Medulla oblongata (tissue), 1 donor: Measurements from ENCODE around the gene S100A9.

ENCODE experiments used
- DNase-seq: peaks from one replicate; pipeline ENCODE4 v3.0.0-alpha.2; 2015; ENCODE audit errors: extremely low spot score

The S100A9 gene

DNA sequence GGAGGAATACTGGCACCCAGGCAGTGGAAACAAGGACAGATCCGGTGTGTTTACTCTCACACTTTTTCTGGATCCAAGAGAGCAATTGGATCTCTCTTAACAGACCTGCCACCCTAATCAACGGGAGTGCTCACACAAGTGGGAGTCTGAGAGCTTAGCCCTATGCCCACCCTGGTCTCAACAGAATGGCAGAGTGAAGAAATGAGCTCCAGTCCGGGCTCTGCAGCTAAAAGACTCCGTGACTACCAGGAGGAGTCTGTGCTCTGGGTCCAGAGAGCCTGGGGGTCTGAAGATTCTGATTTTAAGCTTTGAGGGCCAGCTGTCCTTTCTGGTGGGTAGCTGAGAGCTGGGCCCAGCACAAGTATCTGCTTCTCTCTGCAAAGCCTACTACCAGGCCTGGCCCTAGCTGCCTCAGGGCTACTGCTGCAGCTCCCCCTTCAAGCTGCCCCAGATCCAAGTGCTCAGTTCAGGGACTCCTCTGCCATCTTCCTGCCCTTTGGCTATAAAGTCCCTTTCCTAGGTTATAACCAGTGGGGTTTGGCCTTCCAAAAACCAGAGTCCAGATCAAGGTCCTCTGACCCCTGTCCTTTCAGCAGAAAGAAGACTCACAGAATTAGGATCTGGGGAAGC, 3.9 kb downstream of the S100A9 start:
- no peak for DNase-seq

DNA sequence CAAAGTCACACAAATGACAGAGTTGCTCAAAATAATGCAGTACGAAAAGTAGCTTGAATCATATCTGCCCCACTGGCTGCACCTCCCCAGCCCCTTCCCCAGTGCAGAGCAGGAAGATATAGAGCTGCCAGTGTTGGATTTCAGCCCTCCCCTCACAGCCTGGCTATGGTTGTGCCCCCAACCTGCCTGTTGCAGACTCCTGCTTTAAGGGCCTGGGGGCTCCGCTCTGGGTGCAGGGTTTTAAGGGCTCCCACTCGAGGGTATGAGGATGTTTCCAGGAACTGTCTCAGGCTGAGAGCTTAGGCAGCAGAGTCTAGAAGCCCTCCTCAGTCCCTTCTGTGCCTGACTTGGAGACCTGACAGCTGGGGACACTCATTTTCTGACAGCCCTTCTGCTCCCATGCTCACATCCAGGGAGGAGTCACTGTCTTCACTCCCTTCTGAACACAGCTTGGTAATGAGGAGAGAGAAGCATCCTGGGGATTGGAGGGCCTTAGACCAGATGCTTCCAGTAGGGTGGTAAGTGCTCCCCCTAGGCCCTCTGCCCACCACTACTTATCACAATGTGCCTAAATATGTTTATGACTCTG, 4.6 kb downstream of the S100A9 start:
- no peak for DNase-seq

DNA sequence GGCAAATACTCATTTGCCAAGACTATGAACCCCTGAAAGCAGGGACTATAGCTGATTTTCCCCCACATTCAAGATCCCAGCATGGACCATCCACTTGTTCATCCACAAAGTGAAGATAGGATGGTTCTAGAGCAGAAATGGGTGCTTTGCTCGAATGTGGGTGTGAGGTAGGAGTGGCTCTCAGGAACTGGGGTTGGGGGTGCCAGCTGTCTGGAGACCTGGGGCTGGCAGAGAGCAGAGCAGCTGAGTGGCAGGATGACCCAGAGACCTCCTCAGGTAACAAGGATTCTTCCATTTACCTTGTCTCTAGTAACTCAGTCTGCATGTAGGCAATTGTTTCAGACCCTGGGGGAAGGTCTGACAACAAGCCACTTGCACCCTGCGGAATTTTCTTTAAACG, 6.0 kb downstream of the S100A9 start:
- DNase-seq: no peak

DNA sequence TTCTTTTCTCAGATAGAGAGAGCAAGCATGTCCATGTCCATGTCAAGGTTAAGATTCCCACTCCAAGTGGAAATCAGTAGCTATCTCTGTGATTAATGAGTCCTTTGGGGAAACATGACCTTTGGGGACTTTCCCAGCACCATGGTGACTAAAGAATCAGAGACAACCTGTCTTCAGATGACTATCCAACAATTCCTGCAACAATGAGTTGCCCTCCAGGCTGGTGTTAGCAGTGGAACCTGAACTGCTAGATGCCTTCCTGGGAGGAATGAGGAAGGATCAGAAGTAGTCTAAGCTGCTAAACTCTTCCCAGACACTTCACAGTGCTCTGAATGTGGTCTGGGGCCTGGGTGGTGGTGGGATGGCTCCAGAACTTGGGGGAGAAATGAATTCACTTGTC, 6.5 kb downstream of the S100A9 start:
- no peak for DNase-seq

DNA sequence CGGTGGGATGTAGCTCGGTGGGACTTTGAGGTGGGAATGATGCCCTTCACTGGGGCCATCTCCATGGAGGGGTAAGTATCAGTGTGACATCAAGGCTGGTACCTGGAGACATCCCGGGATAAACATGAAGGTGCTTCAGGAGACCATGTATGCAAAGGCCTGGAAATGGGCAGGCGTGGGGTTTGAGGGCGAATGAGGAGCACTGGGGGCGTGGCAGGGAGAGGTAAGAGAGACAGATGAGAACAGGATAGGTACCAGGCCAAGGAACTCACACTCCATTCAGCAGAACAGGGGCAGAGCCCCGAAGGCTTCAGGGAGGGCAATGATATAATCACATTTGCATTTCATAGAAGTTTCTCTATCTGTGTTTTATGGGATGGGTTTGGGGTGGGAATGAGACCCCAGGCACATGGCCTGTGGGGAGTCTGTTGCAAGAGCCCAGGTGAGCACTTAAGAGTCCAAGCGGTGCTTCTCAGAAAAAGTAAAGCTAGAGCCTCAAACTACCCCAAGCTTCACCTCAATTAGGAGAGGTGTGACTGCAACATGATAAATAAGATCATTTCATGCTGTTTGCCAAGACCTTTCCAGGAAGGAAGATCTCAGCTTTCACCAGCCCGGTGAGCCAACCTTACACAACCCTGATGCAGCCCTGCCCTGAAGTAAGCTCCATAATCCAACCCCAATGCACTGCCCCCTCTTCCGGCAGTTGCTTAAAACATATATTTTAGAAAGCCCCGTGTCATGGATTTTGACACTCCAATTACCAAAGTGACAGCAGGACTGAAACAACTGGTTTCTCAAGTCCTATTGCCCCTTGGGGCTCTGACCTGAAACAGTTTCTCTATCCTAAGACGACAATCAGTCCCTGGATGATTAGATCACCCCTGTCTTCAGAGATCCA, 7.4 kb downstream of the S100A9 start:
- DNase-seq: no peak

DNA sequence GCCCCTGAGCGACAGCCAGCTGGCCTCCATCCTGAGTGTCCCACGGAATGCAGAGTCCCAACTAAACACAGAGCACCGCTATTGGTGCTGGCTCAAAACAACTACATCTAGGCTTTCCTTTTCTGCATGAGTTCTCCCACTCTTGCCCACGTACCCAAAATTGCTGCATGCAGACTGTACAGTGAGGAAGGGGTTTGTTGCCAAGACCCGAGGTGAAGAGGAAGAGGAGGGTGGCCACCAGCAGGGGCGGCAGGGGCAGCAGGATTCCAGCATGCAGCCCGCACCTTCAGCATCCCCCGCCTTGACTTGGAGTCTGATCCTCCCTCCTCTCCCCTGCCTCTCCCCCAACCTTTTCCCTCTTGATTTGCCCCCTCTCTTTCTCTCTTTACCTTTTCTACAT, 8.0 kb downstream of the S100A9 start:
- no peak for DNase-seq

DNA sequence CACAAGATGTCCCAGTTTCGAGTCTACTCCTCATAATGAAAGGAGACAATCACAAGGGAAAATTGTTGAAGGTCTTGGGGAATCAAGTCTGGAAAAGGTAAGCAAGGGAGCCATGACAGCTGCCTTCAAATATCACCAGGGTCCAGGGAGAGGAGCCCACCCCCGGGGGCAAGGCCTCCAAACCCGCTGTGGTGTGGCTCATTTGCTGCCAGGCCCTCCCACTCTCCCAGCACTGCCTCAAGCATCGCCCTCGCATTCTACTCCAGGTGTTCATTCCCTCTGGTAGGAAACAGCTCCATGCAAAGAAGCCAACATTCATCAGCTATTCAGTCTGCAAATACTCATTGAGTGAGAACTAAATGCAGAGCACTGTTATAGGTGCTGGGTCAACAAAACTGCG, 8.6 kb downstream of the S100A9 start:
- no peak for DNase-seq

DNA sequence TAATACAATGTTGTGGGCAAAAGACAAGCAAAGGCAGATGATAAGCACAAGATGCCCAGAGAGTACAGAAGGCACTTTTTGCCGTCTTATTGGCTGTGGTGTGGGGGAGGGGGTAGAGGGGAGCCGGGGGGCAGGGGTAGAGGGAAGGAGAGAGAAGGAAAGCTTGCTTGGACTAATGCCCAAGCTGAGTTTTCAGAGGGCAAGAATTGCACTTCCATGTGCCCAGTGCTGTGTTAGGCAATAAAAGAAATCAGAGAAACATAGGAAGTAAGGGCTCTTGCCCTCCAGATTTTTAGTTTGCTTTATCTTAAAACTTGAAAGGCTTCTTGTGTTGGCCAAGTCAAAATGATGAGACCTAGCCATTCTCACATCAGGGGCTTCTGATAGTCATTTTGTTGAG, 9.4 kb downstream of the S100A9 start:
- no peak for DNase-seq

DNA sequence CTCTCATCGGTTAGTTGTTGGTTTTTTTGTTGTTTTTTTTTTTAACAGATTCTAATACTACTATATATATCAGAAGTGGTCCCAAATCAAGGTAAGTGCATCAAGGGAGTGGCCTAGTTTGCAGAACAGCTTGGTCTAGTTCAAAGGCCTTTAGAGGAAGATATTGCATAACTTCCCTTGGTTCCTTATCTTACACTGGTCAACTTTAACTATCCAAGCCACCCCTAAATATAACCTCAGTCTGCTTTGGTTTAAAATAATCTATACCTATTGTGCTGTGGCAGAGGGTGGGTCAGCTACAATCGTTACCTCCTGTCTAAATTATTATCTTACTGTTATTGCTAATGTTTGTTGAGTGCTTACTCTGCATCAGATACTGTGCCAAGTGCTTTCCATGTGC, 10.8 kb downstream of the S100A9 start:
- no peak for DNase-seq

DNA sequence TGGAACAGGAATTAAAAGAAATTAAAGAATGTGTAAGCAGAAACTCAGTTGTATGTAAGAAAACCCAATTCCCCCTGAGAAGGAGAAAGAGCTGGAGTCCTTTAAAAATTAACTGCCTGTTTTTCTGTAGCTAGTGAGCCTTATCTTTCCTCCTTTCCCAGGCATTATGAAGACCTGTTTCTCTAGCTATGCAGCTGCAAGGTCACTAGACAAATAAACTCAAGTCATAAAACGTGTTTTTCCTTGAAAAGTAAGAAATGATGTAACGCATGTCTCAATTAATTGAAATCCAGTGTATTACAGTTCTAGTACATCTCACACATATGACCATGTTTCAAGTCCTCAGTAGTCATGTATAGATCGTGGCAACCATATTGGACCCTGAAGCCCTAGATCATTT, 12.5 kb downstream of the S100A9 start:
- DNase-seq: no peak

DNA sequence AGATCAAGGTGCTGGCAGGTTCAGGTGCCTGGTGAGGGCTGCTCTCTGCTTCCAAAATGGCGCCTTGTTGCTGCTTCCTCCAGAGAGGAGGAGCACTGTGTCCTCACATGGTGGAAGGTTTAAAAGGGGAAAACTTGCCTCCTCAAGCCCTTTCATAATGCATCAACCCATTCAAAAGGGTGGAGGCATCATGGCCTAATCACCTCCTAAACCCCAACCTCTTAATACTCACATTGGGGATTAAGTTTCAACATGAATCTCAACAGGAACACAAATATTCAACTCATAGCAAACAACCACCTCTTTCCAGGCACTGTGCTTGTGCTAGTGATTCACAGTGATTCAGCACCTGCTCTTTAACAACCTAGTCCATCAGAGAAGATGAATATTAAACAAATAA, 13.6 kb downstream of the S100A9 start:
- no peak for DNase-seq

DNA sequence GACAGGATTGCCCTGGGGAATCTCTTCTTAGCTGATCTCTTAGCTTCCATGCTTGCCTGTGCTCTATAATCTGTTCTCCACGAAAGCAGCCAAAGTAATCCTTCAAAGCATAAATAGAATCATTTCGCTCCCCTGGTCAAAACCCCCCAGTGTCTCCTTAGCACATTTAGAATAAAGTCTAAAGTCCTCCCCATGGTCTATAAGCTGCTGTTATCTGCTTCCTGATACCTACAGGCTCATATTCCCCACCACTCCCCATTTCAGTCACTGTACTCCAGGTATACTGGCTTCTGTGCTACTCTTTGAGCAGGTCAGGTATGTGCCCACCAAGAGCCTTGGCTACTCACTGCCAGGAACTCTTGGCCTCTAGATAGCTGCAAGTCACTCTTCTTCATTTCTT, 14.9 kb downstream of the S100A9 start:
- no peak for DNase-seq

DNA sequence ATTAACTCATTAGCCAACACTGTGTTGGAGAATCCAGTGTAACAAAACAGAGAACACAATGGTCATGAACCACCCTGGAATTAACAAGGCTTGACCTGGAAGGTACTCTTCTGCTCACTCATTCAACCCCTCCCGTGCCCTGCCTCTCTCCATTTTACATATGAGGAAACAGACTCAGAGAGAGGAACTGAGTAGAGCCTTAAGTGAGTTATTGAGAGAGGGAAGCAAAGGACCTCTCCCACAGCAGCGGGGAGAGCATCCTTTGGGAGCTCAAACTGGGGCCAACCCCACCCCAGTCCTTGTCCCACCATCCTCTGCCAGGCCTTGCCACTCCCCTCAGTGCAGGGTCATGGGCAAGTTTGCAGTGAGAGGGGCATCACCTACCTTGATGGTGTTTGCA, 16.4 kb downstream of the S100A9 start:
- no peak for DNase-seq

DNA sequence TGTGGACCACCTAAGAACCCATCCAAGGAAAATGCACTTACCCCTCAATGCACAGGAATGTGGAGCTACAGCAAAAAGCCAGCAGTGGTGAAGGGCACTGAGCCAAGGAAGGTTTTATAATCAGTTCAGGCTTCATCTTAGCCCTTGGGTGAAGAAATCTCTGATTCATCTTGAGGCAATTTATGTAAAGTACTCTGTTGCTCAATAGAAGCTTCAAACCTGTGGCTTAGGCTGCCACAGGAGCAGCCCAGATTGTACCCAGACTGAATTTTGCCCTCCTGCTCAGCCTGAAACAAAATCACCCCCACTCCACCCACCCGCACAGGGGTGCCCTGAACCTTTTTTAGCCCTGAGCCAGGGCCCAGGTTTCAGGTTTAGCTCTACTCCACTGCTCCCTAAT, 17.9 kb downstream of the S100A9 start, which contains the start of gene S100A12:
S100A12 (minus strand) TSS at position 111 of the 400 bp plus-strand sequence. CDS start 1,029 bp downstream, outside the sequence.
- DNase-seq: no peak

DNA sequence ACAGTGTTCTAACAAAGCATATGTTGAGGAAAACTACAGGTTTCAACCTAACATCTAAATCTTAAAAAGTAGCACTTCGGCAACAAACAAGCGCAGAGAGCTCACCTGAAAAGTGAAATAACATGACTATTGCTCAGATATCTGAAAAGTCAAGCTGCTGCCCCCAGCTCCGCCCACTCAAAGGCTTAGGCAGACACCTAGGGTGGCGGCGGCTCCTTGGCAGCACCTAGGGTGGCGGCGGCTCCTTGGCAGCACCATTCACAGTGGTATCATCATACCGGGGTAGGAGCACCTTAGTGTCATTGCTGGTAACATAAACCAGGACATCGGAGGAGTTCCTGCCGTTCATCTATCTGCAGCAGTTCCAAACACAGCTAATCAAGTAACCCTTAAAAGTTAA, 21.9 kb downstream of the S100A9 start:
- no peak for DNase-seq

DNA sequence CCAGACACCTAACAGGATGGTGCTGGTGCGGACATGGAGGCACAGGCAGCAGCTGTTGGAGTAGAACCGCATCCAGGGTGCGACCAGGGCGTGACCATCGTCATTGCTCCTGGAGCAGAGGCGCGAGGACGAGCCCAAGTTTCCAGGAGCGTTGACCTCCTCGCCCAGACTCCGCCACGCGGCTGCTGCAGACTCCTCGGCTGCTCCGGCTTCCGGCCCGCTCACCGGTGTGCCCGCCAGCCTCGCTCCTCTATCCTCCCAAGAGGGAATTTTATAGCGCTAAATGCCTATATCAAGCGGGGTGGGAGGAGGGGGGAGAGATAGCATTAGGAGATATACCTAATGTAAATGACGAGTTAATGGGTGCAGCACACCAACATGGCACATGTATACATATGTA, 23.1 kb downstream of the S100A9 start:
- no peak for DNase-seq

DNA sequence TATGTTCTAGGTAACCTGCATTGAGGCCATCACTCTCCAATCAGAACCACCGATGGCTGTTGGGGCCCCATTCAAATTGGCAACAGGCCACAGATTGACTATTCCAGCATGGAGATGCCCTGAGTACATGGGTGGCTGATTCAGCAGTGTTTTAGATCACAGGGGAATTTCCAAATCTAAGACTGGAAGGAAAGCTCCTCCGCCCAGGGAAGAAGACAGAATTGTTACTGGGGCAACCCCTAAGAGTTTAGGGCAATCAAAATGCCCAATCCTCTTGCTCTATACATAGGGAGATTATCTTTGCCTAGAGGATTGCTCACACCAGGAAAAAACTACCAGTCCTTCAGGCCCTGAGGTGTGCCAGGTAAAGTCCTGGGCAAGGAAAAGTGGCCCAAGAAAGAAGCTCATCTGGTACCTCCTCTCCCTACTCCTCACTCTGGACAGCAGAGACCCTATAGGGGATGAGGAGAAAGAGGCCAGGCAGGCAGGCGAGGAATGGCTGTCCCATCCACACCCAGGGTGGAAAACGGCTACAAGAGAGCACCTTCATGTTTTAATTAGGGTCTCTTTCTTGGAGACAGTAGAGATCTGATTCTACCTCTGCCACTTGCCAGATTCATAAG, 27.4 kb downstream of the S100A9 start:
- DNase-seq: no peak

DNA sequence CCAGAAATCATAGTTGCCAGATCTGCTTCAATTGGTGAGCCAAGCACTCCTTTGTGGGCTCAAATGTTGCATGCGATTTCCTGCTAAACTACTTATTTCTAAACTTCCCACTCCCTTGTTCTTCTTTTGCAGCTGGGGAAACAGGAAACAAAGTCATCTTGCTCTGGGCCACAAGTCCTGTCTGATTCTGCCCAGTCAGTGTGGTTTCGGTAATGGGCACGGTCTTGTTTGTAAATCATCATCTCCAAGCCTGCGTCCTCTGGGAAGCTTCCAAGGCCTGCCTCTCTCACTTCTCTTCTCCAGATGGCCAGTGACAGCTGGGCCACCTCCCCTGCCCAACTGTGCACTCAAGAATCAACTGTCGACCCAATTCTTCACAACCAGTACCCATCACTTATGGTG, 28.8 kb downstream of the S100A9 start:
- peak; percentile 83 for DNase-seq

DNA sequence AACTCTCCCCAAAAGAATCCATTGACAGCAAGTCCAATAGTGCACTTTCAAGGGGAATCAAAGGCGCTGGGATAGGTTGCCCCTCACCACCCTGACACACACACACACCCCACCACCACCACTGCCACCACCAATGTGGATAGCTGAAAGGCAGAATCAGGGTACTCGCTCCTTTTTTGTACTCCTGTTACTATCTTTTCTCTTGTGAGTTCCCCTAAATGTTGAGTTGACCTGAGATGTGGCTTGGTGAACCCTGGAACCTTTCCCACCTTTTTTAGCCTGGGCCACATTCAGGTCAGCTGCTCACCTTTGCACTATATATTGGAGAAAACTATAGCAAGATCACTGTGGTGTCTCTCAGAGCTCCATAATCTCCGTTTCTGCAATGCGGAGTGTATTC, 29.3 kb downstream of the S100A9 start:
- DNase-seq: no peak

DNA sequence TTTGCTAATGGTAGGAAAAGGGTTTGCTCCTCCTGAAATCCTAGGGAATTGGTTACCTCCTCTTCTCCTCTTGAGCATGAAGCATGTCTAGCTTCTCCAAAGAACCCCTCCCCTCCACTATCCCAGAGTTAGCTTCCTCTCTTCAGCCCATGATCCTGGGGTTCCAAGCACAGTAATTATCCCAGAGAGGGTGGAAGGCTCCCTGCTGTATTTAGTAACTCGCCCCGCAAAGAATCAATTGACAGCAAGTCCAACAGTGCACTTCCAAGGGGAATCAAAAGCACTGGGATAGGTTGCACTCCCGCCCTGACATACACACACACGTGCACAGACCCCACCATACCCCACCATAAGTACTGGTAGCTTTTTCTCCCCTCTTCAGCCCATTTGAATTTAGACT, 30.1 kb downstream of the S100A9 start:
- DNase-seq: no peak

DNA sequence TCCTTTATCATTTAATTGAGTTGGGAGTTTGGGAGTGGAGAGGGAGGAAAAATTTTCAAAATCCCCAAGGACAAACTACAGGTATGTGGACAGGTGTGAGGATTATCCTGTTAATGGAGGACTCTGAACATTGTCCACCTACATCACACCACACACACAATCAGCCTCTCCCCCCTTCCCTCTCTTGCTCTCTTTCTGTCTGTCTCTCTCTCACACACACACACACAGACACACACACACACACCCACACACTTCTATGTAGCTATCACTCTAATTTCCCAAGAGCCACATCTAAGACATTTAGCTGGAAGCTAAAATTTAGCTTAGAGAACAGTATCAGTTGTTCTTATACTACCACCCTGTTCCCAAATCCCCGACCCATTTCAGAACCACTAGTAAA, 31.7 kb downstream of the S100A9 start:
- DNase-seq: no peak
